ENCODE measurements around the gene PRKCZ.

The PRKCZ gene

GRCh38 chr1:2088458-2088857 lies 38.2 kb downstream of the PRKCZ start:
- H3K27me3 ChIP-seq (ENCODE audit: insufficient read depth, poor library complexity, severe bottlenecking) = no peaks in the 10 kb centered on the region
- no peak overlapping the region for H3K4me3 ChIP-seq (replicated peaks; ENCODE audit: insufficient read depth, low read length)
- H3K27ac ChIP-seq (replicated peaks) = no peak overlapping the region
- no peak for DNase-seq (ENCODE audit: low read depth in 1 of 2, low spot score in 1 of 2)
- no peak for TF ChIP-seq POLR2AphosphoS5 (IDR thresholded peaks at IDR 0.05; ENCODE audit: low read depth)
- no peak for TF ChIP-seq SPI1 (IDR thresholded peaks at IDR 0.05; ENCODE audit: borderline replicate concordance, low read depth)
- TF ChIP-seq REST (IDR thresholded peaks at IDR 0.05; ENCODE audit: insufficient replicate concordance, low read depth) = no peak
- no peak for TF ChIP-seq GABPA (IDR thresholded peaks at IDR 0.05; ENCODE audit: low read depth)
- no peak for TF ChIP-seq CTCF (IDR thresholded peaks at IDR 0.05; ENCODE audit: insufficient read depth, low read length)

DNA sequence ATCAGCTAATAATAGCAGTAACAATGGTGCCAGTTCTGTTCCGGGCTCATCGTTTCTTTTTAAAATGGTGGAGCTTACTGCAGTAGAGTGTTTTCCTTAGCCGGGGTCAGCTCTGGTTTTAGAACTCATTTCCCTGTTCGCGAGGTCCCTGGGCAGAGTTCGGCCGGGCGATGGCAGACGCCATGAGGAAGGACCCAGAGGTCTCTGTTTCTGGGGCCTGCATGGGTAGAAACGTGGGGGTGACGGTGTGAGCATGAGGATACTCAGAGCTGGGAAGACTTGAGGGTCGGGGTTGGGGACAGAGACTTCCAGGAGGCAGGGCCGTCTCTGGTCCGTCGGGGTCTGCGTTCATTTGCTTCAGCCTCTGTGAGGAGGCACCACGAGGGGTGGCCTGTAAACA lies 38.8 kb downstream of the PRKCZ start:
- H3K4me3 ChIP-seq (replicated peaks; ENCODE audit: insufficient read depth, low read length) = no peak overlapping the region
- DNase-seq (ENCODE audit: low read depth in 1 of 2, low spot score in 1 of 2) = no peak
- TF ChIP-seq REST (IDR thresholded peaks at IDR 0.05; ENCODE audit: insufficient replicate concordance, low read depth) = no peak
- no peak for TF ChIP-seq GABPA (IDR thresholded peaks at IDR 0.05; ENCODE audit: low read depth)
- no peak for TF ChIP-seq POLR2AphosphoS5 (IDR thresholded peaks at IDR 0.05; ENCODE audit: low read depth)
- TF ChIP-seq SPI1 (IDR thresholded peaks at IDR 0.05; ENCODE audit: borderline replicate concordance, low read depth) = no peak
- no peak for TF ChIP-seq CTCF (IDR thresholded peaks at IDR 0.05; ENCODE audit: insufficient read depth, low read length)
- H3K27ac ChIP-seq (replicated peaks) = no peak overlapping the region
- no peaks in the 10 kb centered on the region for H3K27me3 ChIP-seq (ENCODE audit: insufficient read depth, poor library complexity, severe bottlenecking)

DNA sequence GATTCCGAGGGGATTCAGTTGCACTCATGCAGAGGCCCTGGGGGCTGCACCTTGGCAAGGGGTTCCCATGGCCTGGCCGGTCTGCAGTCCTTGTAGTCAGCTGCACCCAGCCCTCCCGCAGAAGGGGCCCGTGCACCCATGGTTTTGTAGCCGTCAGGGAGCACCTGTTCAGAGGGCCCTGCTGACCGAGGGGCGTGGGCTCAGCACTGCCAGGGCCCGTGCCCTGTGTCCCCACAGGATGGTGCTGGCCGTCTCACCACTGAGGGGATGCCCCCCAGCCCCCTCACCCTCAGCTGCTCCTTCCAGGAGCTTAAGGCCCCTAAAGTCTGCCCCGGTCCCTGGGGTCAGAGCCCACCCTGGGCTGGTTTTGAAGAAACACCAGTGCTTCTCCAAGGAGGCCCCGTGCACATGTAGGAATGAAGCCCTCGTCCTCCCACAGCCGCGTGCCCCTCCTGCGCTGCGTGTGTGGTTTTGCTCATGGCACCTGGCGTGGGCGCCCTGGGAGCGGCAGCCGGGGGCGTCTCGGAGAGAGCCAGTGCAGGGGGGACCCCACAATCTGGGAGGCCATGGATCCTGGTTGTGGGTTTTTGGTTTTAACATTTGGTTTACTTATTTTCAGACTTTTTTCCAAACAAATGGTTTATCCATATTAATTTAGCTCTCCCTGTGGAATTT lies 40.1 kb downstream of the PRKCZ start:
- no peak for TF ChIP-seq SPI1 (IDR thresholded peaks at IDR 0.05; ENCODE audit: borderline replicate concordance, low read depth)
- TF ChIP-seq REST (IDR thresholded peaks at IDR 0.05; ENCODE audit: insufficient replicate concordance, low read depth) = no peak
- no peak for TF ChIP-seq CTCF (IDR thresholded peaks at IDR 0.05; ENCODE audit: insufficient read depth, low read length)
- TF ChIP-seq POLR2AphosphoS5 (IDR thresholded peaks at IDR 0.05; ENCODE audit: low read depth) = no peak
- no peak for TF ChIP-seq GABPA (IDR thresholded peaks at IDR 0.05; ENCODE audit: low read depth)
- DNase-seq (ENCODE audit: low read depth in 1 of 2, low spot score in 1 of 2) = no peak
- Histone ChIP-seq H3K27me3 (ENCODE audit: insufficient read depth, poor library complexity, severe bottlenecking) (no peaks in the 10 kb centered on the region), H3K27ac (replicated peaks) (no peak overlapping the region), H3K4me3 (replicated peaks; ENCODE audit: insufficient read depth, low read length) (no peak overlapping the region)

Measured in HL-60 (cell line).